AG04450 (cell line): ENCODE data around the gene PDE4C. TPM values are rescaled to one million over a fixed set of nuclear protein-coding genes. Genes with fewer than 3 reads are reported as not detected.
A peak's percentile ranks its signal among the peaks of the same experiment; 100 is the strongest.

Experiments
- CTCF ChIA-PET: fragments of 300-600, 350-600 bp; formaldehyde crosslinking; extraction: SDS; loops from one replicate; lab custom pipeline; 2022; ENCODE audit warnings: antibody characterized with exemption, inconsistent platforms; lab: Charles Lee
- POLR2A ChIA-PET: fragments of 350-600 bp; formaldehyde crosslinking; extraction: SDS; loops from one replicate; lab custom pipeline; 2021; ENCODE audit warnings: antibody characterized with exemption, inconsistent platforms; lab: Yijun Ruan, JAX
- DNase-seq: peaks from one replicate; pipeline ENCODE4 v3.0.0-alpha.2; 2011; ENCODE audit warnings: low read depth, low spot score
- H3K27ac ChIP-seq: one replicate; pipeline ENCODE4 v1.5.1; 2012; ENCODE audit warnings: low read depth, low read length, control low read depth
- H3K27me3 ChIP-seq: one replicate; pipeline ENCODE4 v1.6.0; 2012; ENCODE audit warnings: low read length; ENCODE audit not compliant: control insufficient read depth, insufficient read depth
- H3K4me3 ChIP-seq: 2 replicates; pipeline ENCODE4 v1.5.1; 2011; ENCODE audit warnings: mild to moderate bottlenecking, low read depth, low read length, control low read depth
- H3K9me3 ChIP-seq: 2 replicates; pipeline ENCODE4 v1.5.1; 2012; ENCODE audit warnings: low read length; ENCODE audit not compliant: control insufficient read depth, insufficient read depth
- CTCF ChIP-seq: IDR thresholded peaks from 2 replicates; pipeline ENCODE4 v1.5.1; 2011; ENCODE audit warnings: low read depth, low read length, control low read depth, inconsistent platforms
- polyA plus RNA-seq: library from polyadenylated mRNA; depleted of rRNA; stranded (reverse); fragments of >200 nt; gene quantifications from 2 replicates; pipeline ENCODE4 v1.2.3, GENCODE V29; 2011

The PDE4C gene
- polyA plus RNA-seq, 1 experiment: 0.46 TPM

DNA sequence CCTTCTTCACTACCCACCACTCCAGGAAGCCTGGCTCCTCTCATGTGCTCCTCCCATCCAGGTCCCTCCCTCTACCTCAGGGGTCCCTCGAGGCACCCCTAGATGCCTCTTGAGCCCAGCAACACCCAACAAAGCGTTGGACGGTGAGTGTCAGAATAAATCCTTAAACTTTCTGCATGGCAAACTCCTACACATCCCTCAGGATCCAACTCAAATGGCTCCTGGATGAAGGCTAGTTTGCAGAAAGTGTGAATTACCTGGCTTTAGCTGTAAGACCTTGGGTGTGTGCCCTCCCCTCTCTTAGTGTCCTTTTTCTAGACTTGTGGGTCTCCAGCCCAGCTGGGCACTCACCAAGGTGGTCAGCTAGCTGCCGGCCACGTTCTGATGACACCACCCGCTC lies 27.9 kb downstream of the PDE4C start:
- DNase-seq: no peak
- TF ChIP-seq CTCF: no peak
- H3K27me3 ChIP-seq: no peaks in the 10 kb centered on the region
- no peak overlapping the region for H3K4me3 ChIP-seq
- CTCF ChIA-PET: interaction anchor here (0.6 kb wide), 1 partner anchor 81 kb away, joined by 4 read pairs; no protein-coding TSS in a partner anchor
- POLR2A ChIA-PET: no interaction called here
- H3K9me3 ChIP-seq: no peaks in the 10 kb centered on the region; the same call in 1 of the 2 replicates
- H3K27ac ChIP-seq: no peak overlapping the region

- DNase-seq: no peak
- no peaks in the 10 kb centered on the region; the same call in 1 of the 2 replicates for H3K9me3 ChIP-seq
- H3K27me3 ChIP-seq: no peaks in the 10 kb centered on the region
- H3K4me3 ChIP-seq: no peak overlapping the region
- no peak overlapping the region for H3K27ac ChIP-seq
- CTCF ChIA-PET: interaction anchor here (0.7 to 0.9 kb wide), 2 partner anchors 54 to 131 kb away, joined by 3 to 4 read pairs; no protein-coding TSS in a partner anchor
- POLR2A ChIA-PET: no interaction called here
- TF ChIP-seq CTCF: no peak
Measured at GRCh38 chr19:18197941-18198340, 28.3 kb downstream of the PDE4C start.

DNA sequence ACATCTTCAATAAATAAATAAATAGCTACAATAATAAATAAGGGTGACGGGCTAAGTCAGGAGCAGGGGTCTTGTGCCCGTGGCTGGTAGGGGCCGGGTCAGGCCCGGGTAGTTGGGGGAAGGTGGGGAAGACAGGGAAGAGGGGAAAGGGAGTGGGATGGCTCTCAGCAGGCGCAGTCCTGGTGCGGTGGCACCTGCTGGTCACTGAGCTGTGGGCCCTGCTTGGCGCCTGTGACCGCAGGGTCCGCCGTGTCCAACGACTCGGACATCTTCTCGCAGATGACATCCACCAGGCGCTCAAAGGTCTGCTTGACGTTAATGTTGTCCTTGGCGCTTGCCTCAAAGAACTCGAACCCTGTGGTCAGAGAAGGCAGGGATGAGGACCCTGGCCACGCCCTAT lies 28.9 kb downstream of the PDE4C start:
- H3K27ac ChIP-seq: no peak overlapping the region
- H3K9me3 ChIP-seq: no peaks in the 10 kb centered on the region; the same call in 1 of the 2 replicates
- ChIA-PET CTCF (interaction anchor here (0.6 to 0.9 kb wide), 4 partner anchors 55 to 191 kb away, joined by 3 to 13 read pairs (median 5); no protein-coding TSS in a partner anchor), POLR2A (no interaction called here)
- TF ChIP-seq CTCF: no peak
- DNase-seq: no peak
- no peaks in the 10 kb centered on the region for H3K27me3 ChIP-seq
- H3K4me3 ChIP-seq: no peak overlapping the region

DNA sequence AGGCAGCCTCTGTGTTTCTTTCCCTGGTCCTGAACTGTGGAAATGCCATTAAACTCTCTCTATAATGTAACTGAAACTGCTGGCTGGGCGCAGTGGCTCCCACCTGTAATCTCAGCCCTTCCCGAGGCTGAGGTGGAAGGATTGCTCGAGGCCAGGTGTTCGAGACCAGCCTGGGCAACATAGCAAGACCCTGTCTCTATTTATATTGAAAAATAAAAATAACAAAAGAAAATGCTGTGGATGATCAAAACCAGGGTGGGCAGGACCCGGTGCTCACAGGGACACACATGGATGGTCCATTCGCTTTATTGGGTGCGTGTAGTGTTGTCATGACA lies 29.8 kb downstream of the PDE4C start:
- DNase-seq: no peak
- Histone ChIP-seq H3K27me3 (no peaks in the 10 kb centered on the region), H3K27ac (no peak overlapping the region), H3K4me3 (no peak overlapping the region), H3K9me3 (no peaks in the 10 kb centered on the region; the same call in 1 of the 2 replicates)
- no peak for TF ChIP-seq CTCF
- POLR2A ChIA-PET: interaction anchor here (0.6 kb wide), 1 partner anchor 58 kb away, joined by 3 read pairs; no protein-coding TSS in a partner anchor
- CTCF ChIA-PET: no interaction called here

- ChIA-PET POLR2A (interaction anchor here (0.9 to 4.5 kb wide), 4 partner anchors 10 to 98 kb away, joined by 3 to 30 read pairs (median 4); partner anchors contain the start of gene RAB3A), CTCF (interaction anchor here (0.7 to 4.1 kb wide), 3 partner anchors 10 to 57 kb away, joined by 3 to 99 read pairs (median 3); a partner anchor contains a TSS)
- no peak for DNase-seq
- H3K9me3 ChIP-seq: no peaks in the 10 kb centered on the region; the same call in 1 of the 2 replicates
- peak overlapping the region; percentile 84; the same call in 1 of the 2 replicates for H3K4me3 ChIP-seq
- peak overlapping the region; percentile 39 for H3K27ac ChIP-seq
- no peaks in the 10 kb centered on the region for H3K27me3 ChIP-seq
- no peak for TF ChIP-seq CTCF
Measured at GRCh38 chr19:18194554-18195238, 31.5 kb downstream of the PDE4C start.
